GM12865 (cell line): Measurements from ENCODE around the gene HDAC10.
A peak's percentile ranks its signal among the peaks of the same experiment; 100 is the strongest.

ENCODE experiments used
- DNase-seq: peaks from one replicate; pipeline ENCODE4 v3.0.0; 2010; ENCODE audit warnings: low read depth
- H3K4me3 ChIP-seq: 2 replicates; pipeline ENCODE4 v1.5.1; 2011; ENCODE audit warnings: mild to moderate bottlenecking, low read depth, low read length, control low read depth
- TF ChIP-seq, protein P1 (sequence below): IDR thresholded peaks from 2 replicates; pipeline ENCODE4 v1.5.1; 2011; ENCODE audit warnings: low read length, control low read depth, low read depth, inconsistent platforms; ENCODE audit not compliant: insufficient read depth; ENCODE audit errors: missing control alignments

Gene HDAC10

DNA sequence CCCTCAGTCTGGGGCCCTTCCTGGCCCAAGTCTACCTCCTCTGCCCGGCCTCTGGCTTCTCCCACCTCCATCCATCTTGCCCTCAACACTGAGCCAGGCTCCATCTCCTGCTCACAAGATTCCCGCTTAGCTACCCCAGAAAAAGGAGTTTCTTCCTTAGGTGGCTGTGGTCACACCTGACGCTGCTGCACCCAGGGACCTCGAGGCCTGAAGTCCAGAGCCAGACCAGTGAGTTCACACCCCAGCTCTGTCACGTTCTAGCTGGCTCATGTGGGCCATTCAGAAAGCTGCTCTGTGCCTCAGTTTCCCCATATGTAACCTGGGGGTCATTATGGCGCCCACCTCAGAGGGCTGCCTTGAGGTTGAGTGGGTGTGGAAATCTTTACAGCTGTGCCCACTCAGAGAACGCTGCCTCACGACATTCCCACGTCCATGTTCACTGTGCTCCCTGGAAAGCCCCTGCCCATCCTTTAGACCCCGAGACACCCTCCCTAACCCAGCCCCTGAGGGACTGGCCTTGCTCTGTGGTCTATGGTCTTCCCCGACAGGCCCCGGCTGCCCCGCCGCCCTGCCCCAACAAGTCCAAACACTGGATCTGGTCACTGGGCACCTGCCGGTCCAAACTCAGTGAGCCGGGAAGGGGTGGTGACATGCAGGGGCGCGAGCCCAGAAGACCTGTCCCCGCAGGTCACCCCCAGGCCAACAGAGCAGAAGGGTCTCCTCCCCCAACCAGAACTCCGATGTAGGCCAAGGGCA lies 46.6 kb upstream of the HDAC10 start:
- no peak overlapping the region for H3K4me3 ChIP-seq
- TF ChIP-seq, protein P1, sequence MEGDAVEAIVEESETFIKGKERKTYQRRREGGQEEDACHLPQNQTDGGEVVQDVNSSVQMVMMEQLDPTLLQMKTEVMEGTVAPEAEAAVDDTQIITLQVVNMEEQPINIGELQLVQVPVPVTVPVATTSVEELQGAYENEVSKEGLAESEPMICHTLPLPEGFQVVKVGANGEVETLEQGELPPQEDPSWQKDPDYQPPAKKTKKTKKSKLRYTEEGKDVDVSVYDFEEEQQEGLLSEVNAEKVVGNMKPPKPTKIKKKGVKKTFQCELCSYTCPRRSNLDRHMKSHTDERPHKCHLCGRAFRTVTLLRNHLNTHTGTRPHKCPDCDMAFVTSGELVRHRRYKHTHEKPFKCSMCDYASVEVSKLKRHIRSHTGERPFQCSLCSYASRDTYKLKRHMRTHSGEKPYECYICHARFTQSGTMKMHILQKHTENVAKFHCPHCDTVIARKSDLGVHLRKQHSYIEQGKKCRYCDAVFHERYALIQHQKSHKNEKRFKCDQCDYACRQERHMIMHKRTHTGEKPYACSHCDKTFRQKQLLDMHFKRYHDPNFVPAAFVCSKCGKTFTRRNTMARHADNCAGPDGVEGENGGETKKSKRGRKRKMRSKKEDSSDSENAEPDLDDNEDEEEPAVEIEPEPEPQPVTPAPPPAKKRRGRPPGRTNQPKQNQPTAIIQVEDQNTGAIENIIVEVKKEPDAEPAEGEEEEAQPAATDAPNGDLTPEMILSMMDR, result no peak
- no peak for DNase-seq

DNA sequence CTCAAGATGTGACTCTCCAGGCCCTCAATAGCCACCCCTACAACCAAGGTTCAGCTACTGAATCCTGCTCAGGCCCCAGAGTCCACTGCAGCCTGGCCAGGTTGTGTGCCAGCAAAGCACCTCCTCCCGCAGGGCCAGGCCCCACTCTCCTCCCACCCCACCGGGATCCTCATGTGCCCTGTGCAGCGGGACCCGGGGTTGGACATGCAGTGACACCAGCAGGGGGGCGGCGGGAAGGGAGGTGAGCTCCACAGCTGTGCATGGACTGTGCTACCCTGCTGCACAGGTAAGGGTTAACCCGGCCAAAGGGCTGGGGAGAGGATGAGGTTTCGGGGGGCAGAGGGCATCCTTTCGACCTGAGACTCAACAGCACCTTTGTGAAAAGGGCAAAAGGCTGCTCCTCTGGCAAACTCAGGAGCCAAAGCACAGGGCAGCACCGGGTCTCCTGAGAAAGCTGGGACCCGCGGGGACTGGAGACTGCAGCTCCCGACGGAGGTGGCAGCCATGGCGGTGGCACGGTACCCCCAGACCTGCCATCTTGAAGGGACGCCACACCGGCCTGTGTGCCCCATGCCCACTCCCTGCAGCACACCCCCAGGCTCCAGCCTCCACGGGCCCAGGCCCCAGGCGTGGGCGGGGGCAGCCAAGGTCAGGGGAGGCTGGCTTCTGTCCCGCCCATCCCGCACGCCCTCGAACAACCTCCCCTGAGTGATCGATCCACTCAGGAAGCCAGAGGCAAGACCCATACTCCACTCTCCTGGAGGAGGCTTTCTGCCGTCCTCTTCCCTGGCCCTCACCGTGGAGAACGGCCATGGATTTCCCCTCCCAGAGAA lies 45.8 kb upstream of the HDAC10 start:
- TF ChIP-seq, protein P1, result no peak
- H3K4me3 ChIP-seq, result no peak overlapping the region
- DNase-seq, result no peak

DNA sequence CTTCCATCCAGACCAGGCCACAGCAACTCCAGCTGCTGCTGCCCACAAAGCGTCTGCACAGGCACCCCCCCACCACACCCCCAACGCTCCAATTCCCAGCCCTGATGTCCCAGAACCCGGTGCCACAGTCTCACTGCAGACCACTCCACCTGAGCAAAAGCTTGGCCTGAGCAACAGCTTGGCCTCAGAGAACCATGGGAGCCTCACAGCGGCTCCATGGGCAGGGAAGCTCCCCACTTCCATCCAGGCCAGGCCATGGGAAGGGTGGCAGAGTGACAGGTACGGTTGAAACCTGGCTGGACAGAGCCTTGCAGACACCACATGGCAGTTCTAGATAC lies 43.2 kb upstream of the HDAC10 start:
- DNase-seq, result no peak
- H3K4me3 ChIP-seq, result no peak overlapping the region
- TF ChIP-seq, protein P1, result no peak

DNA sequence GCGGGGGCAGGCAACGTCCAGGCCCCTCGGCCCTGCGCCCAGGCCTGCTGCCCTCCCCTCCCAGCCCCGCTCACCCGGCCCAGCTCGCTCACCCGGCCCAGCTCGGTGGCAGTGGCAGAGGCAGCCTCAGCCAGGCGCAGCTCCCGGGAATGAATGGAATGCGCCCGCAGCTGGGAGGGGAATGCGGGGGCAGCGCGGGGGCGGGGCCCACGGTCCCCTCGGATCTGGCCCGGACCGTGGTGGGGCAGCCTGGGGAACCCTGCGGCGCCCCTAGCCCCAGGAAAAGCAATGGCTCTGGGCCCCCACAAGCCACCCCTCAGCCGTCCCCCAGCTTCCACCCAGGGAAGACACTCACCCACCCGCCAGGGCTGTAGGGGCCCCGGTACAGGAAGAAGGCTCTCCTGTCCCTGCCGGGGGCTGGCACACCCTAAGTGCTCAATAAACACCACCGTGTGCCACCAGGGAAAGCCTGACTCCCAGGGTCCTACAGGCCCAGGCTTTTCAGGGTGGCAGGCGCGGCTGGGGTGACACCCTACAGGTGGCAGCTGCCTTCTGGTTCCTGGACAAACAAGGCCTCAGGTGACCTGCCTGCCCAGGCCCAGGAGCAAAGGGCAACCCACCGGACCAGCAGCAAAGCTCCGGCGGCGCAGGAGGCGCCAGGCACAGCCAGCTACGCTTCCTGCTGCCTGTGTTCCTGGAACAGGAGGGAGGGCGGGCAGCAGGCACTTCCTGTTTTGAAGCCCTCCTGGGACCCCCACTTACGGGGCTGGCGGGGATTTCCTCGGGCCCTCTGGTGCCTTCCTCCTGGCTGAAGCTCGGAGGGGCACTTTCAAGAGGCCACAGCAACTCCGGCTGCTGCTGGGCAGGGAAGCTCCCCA lies 42.6 kb upstream of the HDAC10 start:
- TF ChIP-seq, protein P1, result no peak
- H3K4me3 ChIP-seq, result peak overlapping the region; percentile 16; the same call in 1 of the 2 replicates
- DNase-seq, result peak; percentile 34

DNA sequence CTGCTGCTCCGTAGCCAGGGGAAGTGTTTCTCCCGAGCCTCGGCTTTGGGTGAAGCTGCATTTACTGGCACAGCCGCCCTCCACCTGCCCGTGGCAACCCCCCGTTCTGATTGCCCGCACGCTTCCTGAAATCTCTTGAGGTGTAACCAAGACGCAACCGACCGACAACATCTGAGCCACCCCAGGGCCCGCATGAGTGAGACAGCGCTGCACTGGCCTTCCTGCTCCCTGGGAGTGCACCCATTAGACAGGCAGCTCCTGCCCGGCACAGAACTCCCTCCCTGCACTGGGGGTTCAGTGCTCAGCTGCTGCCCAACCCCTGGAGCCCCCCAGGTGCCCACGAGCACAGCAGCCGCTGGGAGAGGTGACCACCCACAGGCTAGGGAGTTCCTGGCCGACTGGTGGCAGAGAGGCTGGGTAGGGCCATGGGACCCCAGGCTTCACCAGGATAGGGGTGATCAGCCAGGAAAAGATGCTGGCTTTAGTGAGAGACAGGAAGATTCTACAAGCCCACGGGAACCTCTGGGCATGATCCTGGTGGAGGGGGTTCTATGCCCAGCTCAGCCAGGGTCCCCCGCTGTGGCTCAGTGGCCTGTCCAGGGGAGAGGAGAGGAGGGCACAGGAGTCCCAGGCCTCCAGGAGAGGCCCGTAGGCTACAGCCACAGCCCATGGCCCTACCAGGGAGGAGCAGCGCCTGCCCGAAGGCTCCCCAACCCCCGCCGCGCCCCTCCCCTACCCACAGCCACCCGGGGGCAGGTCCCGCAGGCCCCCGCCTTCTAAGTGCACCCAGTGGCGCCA lies 41.8 kb upstream of the HDAC10 start:
- peak; percentile 59 for DNase-seq
- H3K4me3 ChIP-seq, result no peak overlapping the region
- TF ChIP-seq, protein P1, result no peak
